Hepatocyte (in vitro differentiated cells): ENCODE results near the gene APOBEC2.

Source experiments
- CTCF ChIP-seq: fragments of 200-600 bp; sonication (generic); IDR thresholded peaks from 2 replicates; pipeline ENCODE4 v1.5.1; 2016; ENCODE audit warnings: antibody characterized with exemption, mild to moderate bottlenecking; ENCODE audit not compliant: poor library complexity
- EZH2 ChIP-seq: fragments of 200-600 bp; sonication (generic); IDR thresholded peaks from 2 replicates; pipeline ENCODE4 v1.6.1; 2016; ENCODE audit warnings: antibody characterized with exemption, mild to moderate bottlenecking, borderline replicate concordance

- TF ChIP-seq CTCF (peak; percentile 87), EZH2 (no peak)
These were observed 13.9 kb downstream of the APOBEC2 start for GRCh38 chr6:41066867-41067304.
